NB4 (cell line): Measurements from ENCODE around the gene ANO9.

ENCODE experiments used
- CTCF ChIP-seq: IDR thresholded peaks from one replicate; pipeline ENCODE4 v1.5.1; 2012; ENCODE audit warnings: low read depth, low read length
- MAX ChIP-seq: IDR thresholded peaks from 2 replicates; pipeline ENCODE4 v1.6.1; 2011; ENCODE audit warnings: low read depth, low read length
- MYC ChIP-seq: IDR thresholded peaks from 2 replicates; pipeline ENCODE4 v1.6.1; 2011; ENCODE audit warnings: low read depth, low read length
- POLR2A ChIP-seq: IDR thresholded peaks from 2 replicates; pipeline ENCODE4 v1.6.1; 2011; ENCODE audit warnings: mild to moderate bottlenecking; ENCODE audit not compliant: insufficient read length; ENCODE audit errors: extremely low read depth

- TF ChIP-seq POLR2A = no peak
- TF ChIP-seq MAX = no peak
- TF ChIP-seq CTCF = no peak
- TF ChIP-seq MYC = no peak
Observed at GRCh38 chr11:437228-437870, 4.5 kb downstream of the ANO9 start.
